Measurements from ENCODE around the gene NHSL2.

The NHSL2 gene

DNA sequence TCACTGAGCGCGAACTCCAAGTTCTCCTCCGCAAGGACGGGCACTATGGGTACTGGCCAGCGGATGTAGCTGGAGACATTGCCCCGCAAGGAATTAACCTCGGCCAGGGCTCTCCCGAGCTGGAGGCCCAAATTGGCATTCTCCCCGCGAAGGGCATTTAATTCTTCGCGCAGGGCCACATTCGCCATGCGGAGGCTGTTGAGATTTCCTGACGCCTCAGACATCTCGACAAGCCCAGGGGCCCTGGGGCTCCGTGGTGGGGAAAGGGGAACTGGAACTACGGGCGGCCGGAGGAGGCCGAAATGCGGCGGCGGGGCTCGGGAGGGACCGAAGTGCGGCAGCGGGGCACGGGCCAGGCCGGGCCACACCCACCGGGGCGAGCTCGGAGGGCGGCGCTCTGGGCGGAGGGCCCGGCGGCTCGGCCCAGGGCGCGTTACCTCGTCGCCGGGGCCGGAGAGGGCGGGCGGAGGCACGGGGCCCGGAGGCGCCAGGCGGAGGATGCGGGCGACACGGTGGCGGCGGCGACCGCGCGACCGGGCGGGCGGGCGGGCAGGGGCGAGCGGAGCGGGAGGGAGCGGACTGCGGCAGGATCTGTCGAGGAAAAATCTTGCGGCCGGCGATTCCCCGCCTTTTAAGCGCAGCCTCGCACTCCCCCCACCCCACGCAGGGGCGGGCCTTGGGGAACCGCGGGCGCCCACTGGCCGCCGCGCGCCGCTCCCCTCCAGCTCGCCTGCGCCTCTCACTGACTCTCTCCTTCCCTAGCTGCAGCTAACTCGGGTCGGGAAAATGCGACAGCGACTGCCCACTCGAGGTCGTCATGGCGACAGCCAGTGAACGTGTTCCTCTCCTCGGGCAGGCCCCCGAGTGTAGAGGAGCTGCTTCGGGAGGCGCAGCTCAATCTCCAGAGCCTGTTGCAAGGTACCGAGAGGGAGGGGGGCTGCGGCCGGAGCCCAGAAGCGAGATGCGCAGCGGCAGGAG, 221.0 kb downstream of the NHSL2 start, which contains the start of gene RTL5:
Gene RTL5 (minus strand): TSS at position 599 of the 978 bp plus-strand sequence.
- DNase-seq (ENCODE audit: low spot score), result peak; percentile 62
- TF ChIP-seq, protein P1, sequence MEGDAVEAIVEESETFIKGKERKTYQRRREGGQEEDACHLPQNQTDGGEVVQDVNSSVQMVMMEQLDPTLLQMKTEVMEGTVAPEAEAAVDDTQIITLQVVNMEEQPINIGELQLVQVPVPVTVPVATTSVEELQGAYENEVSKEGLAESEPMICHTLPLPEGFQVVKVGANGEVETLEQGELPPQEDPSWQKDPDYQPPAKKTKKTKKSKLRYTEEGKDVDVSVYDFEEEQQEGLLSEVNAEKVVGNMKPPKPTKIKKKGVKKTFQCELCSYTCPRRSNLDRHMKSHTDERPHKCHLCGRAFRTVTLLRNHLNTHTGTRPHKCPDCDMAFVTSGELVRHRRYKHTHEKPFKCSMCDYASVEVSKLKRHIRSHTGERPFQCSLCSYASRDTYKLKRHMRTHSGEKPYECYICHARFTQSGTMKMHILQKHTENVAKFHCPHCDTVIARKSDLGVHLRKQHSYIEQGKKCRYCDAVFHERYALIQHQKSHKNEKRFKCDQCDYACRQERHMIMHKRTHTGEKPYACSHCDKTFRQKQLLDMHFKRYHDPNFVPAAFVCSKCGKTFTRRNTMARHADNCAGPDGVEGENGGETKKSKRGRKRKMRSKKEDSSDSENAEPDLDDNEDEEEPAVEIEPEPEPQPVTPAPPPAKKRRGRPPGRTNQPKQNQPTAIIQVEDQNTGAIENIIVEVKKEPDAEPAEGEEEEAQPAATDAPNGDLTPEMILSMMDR (IDR thresholded peaks at IDR 0.05; ENCODE audit: borderline replicate concordance, control extremely low read depth, extremely low read depth, insufficient read depth, missing control alignments), result peak; percentile 13
- in situ Hi-C loops (cut with MboI; ENCODE audit: low sequenced_read_pairs, unreplicated experiment), result no loop called here

DNA sequence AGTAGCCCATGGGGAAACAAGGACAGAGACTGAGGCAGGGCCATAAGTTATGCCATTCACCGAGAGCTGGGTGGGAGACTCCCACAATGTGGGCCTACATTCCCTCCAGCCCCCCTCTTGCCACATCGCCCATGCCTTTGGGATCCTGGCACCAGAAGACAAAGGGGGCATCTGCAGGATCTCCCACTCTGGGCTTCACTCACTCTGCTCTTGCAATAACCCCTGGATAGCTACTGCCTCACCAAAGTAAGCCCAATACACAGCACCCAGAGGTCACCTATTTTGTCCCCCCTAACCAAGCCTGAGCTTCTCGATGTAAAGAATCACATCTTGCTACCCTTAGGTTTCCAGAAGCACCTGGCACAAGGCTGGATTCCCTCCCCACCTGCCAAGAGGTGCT, 221.8 kb downstream of the NHSL2 start:
- in situ Hi-C loops (cut with MboI; ENCODE audit: low sequenced_read_pairs, unreplicated experiment), result no loop called here
- TF ChIP-seq, protein P1 (IDR thresholded peaks at IDR 0.05; ENCODE audit: borderline replicate concordance, control extremely low read depth, extremely low read depth, insufficient read depth, missing control alignments), result no peak
- no peak for DNase-seq (ENCODE audit: low spot score)

DNA sequence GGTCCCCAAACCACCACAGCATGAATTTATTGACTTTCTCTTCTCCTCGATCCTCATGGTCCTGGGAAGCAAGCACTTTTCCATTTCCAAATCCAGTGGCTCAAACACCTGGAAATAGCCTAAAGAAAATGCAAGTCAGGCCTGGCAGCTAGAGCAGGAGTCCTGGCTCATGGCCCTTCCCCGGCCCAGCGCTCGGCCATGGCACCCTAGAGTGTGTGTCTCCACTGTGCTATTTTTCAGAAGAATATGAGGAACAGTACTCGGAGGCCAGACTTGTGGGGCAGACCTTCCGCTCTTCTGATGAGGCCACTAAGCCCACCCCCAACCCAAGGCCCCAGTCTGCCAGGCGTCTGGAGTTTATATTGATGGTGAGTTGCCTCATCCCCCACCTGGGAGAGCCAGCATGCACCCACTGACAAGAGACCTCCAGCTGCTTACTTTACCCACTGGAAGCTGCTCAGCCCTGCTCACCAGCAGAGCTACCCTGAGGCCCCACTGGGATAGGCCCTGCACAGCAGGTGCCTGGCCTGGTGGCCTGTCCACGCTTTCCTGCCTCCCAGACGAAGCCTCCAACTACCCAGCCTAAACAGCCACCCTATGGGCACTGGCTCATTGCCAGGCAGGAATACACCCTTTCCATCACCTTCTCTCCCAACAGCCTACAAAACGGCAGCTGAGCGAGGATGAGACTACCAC, 223.4 kb downstream of the NHSL2 start:
- no peak for DNase-seq (ENCODE audit: low spot score)
- TF ChIP-seq, protein P1 (IDR thresholded peaks at IDR 0.05; ENCODE audit: borderline replicate concordance, control extremely low read depth, extremely low read depth, insufficient read depth, missing control alignments), result no peak
- in situ Hi-C loops (cut with MboI; ENCODE audit: low sequenced_read_pairs, unreplicated experiment), result no loop called here

DNA sequence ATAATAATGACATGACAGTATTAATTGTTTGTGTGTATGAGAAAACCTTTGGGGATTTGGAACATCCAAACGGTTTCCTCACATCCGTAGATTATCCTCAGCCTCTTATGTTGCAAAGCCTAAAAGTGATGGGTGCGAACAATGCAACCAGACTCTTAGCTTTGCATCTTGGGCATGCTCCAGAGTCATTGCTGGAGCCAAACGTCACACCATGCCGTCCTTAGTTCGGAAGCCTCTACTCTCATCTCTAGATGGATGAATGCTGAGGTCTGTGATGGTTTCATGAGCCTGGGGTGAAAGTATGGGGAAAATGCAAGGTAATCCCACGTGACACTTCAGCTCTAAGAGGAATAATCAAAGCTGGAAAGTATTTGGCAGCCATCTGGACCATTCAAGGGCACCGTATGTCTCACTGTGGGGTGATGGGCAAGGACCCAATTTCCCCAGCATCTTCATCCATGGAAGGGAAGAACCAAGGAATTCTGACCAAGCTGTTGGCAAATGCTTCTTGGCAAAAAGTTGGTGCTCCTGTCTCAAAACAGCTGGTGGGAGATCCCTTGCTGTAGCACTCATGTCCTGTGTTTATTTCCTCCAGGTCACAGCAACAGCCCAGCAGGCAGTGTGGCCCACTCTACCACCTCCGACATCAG, 227.3 kb downstream of the NHSL2 start:
- no peak for DNase-seq (ENCODE audit: low spot score)
- in situ Hi-C loops (cut with MboI; ENCODE audit: low sequenced_read_pairs, unreplicated experiment), result no loop called here

DNA sequence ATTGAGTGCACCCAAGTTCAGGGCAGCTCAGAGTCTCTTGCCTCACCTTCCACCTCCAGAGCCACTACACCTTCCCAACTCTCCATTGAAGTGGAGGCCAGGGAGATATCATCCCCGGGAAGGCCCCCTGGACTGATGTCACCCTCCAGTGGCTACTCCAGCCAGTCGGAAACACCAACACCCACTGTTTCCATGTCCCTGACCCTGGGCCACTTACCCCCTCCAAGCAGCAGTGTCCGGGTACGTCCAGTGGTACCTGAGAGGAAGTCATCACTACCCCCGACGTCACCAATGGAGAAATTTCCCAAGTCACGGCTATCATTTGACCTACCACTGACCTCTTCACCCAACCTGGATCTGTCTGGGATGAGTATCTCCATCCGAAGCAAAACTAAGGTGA, 228.9 kb downstream of the NHSL2 start:
- in situ Hi-C loops (cut with MboI; ENCODE audit: low sequenced_read_pairs, unreplicated experiment), result no loop called here
- TF ChIP-seq, protein P1 (IDR thresholded peaks at IDR 0.05; ENCODE audit: borderline replicate concordance, control extremely low read depth, extremely low read depth, insufficient read depth, missing control alignments), result no peak
- no peak for DNase-seq (ENCODE audit: low spot score)

More for the DNA sequence above, 227.3 kb downstream of the NHSL2 start:
- TF ChIP-seq, protein P1 (IDR thresholded peaks at IDR 0.05; ENCODE audit: borderline replicate concordance, control extremely low read depth, extremely low read depth, insufficient read depth, missing control alignments), result no peak

DNA sequence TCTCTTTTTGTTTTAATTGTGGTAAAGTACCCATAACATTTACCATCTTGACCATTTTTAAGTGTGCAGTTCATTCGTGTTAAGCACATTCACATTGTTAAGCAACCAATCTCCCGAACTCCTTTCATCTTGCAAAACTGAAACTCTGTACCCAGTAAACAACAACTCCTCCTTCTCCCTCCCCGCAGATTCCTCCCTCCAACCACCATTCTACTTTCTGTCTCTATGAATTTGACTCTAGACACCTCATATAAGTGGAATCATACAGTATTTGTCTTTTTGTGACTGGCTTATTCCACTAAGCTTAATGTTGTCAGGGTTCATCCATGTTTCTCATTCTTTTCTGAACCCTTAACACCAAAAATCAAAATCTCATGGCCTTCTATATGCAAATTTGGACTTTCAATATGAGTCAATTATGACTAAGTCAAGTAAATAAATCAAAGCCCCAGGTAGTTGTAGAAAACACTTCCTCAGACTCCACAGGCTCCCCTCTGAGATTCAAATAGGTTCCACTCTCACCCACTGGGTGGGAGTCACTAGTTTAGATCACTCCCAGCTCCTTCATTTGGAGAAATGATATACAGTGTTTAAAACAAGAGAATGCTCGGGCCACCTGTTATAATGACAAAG, 230.8 kb downstream of the NHSL2 start:
- no peak for DNase-seq (ENCODE audit: low spot score)
- TF ChIP-seq, protein P1 (IDR thresholded peaks at IDR 0.05; ENCODE audit: borderline replicate concordance, control extremely low read depth, extremely low read depth, insufficient read depth, missing control alignments), result no peak
- in situ Hi-C loops (cut with MboI; ENCODE audit: low sequenced_read_pairs, unreplicated experiment), result no loop called here
